ELR (cell line): Measurements from ENCODE around the gene PCNX1.

ENCODE experiments used
- DNase-seq: peaks from one replicate; pipeline ENCODE4 v3.0.0-alpha.2; 2015; ENCODE audit warnings: low read depth

Gene PCNX1

DNA sequence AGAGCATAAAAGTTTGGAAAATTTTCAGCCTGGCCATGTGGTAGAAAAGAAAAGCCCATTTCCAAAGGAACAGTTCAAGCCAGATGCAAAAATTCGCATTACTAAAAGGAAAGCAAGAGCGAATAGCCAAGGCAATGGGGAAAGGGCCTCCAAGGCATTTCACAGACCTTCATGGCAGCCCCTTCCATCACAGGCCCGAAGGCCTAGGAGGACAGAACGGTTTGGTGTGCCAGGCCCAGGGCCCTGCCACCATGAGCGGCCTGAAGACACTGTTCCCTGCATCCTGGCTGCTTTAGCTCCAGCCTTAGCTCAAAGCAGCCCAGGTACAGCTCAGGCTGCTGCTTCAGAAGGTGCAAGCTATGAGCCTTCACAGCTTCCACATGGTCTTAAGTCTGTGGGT is 243.5 kb downstream of the PCNX1 start:
- no peak for DNase-seq

DNA sequence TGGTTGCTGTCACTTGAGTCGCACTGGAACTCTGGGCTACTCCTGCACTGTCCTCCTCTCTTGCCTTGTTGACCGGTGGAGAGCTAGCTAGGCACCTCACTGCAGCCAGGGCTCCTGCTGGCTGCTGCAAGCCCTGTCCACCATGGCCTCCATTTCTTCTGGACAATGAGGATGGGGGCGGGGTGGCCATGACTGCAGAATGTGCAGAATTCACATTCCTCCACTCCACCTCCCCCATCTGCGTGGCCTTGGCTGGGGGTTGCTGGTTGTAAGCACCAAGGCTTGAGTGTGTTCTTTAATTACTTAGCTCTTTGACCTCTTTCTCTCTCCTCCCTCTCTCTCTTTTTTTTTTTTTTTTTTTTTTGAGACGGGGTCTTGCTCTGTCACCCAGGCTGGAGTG is 248.5 kb downstream of the PCNX1 start:
- DNase-seq, result no peak

DNA sequence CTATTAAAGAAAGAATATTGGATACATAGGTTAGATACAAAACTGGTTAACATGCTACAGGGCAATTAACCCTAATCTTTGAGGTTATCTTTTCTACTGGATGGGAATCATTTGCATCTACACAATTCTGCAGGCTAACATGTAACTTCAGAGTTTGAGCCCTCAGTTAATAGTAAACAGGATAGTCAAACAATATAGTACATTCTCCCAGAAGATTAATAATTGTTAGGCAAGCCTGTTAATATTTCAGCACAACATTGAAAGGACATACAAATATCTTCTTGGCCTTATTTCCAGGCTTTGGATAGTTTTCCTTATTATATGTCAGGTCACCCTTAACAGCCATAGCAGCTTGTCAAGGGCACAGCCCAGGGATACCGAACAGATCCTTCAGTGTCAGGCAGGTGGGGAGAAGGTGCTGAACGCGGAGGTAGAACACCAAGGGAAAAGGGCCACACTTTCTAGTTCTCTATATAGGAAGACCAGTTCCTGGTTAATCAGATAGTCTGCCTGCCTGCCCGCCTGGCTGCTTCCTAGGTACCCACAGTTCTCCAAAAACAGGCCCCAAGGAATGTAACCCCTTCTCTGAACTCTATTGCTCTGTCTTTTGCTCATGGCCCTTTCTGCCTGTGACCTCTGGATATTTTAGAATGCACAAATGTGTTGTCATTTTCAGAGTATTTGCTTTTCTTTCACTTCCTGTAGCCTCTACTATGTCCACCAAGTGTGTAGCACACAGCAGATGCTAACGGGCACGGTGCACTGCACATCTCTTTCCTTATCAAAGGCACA is 256.0 kb downstream of the PCNX1 start:
- DNase-seq, result no peak

DNA sequence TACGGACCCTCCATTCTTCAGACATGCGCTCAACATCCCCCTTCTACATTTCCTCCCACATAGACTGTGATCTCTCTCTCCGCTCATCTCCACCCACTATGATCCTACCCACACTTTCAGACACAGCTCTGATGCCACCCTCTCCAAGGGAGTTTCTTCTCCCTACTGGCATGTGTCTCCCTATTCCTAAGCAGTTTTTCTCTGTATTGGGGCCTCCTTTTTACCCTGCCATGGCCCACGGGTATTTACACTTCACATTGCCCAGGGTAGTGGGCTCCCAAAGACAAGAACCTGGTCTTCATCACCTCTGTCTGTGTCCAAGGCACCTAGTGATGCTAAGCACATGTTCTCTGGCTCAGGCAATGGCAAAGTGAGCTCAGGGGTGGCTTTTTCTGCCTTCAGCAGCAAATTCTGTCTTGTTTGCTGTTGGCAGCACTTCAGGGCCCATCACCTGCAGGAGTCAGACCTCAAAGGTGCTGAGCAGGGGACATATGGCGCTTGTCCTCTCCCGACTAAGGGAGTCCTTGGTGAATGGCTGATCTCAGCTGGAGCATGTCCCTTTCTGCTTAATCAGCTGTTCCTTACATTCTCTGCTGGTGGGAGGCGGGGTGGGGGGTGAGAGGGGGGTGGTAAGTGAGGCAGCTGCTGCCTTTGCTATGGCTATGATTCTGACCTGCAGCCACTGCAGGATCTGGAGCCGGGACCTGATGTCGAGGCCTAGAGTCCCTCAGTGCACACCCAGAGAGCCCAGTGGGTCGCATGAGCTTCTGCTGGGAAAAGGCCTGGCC is 256.8 kb downstream of the PCNX1 start:
- no peak for DNase-seq
